HG03558 (cell line): ENCODE results near the gene CFAP53.
A peak's percentile ranks its signal among the peaks of the same experiment; 100 is the strongest.
"Not testable (repeated sequence)": the region's sequence is repeated elsewhere in the genome, so short reads cannot be mapped to it uniquely, and the experiment has no call there.

Experiments used
- ATAC-seq: cut with Tn5 transposase; IDR thresholded peaks from one replicate; pipeline ENCODE4 v1.9.1; 2021; ENCODE audit warnings: moderate number of reproducible peaks; ENCODE audit not compliant: unreplicated experiment; ENCODE audit errors: extremely low read depth

The CFAP53 gene

GRCh38 chr18:50266248-50266704 is at the start of gene CFAP53:
TSS of gene CFAP53 (minus strand) at chr18:50266495. CDS start at chr18:50266404, 91 bp downstream.
- ATAC-seq = peak; percentile 35

- peak; percentile 65 for ATAC-seq
Measured at GRCh38 chr18:50315100-50315871, 49.0 kb upstream of the CFAP53 start.

GRCh38 chr18:50313873-50314460 is 47.7 kb upstream of the CFAP53 start:
- no peak for ATAC-seq

GRCh38 chr18:50313031-50313607 is 46.8 kb upstream of the CFAP53 start:
- no peak for ATAC-seq

- ATAC-seq = peak; percentile 36
Measured at GRCh38 chr18:50312296-50313030, 46.2 kb upstream of the CFAP53 start.

GRCh38 chr18:50311650-50312049 is 45.4 kb upstream of the CFAP53 start:
- no peak for ATAC-seq

- no peak for ATAC-seq
Measured at GRCh38 chr18:50310080-50310479, 43.8 kb upstream of the CFAP53 start.

GRCh38 chr18:50308851-50309250 is 42.6 kb upstream of the CFAP53 start:
- ATAC-seq = not testable (repeated sequence)

GRCh38 chr18:50307738-50308470 is 41.6 kb upstream of the CFAP53 start:
- peak; percentile 83 for ATAC-seq

- no peak for ATAC-seq
Measured at GRCh38 chr18:50307400-50307737, 41.1 kb upstream of the CFAP53 start.

- no peak for ATAC-seq
Measured at GRCh38 chr18:50306944-50307343, 40.6 kb upstream of the CFAP53 start.

- no peak for ATAC-seq
Measured at GRCh38 chr18:50301074-50301473, 34.8 kb upstream of the CFAP53 start.

- no peak for ATAC-seq
Measured at GRCh38 chr18:50299626-50300388, 33.5 kb upstream of the CFAP53 start.

- ATAC-seq = no peak
Measured at GRCh38 chr18:50298443-50299284, 32.4 kb upstream of the CFAP53 start.

- peak; percentile 98 for ATAC-seq
Measured at GRCh38 chr18:50297621-50298442, 31.5 kb upstream of the CFAP53 start.

- ATAC-seq = no peak
Measured at GRCh38 chr18:50293039-50293438, 26.7 kb upstream of the CFAP53 start.

GRCh38 chr18:50289108-50289443 is 22.8 kb upstream of the CFAP53 start:
- no peak for ATAC-seq
